Vagina (tissue), 2 donors: Measurements from ENCODE around the gene HMX1.

Source experiments
- POLR2A ChIP-seq, 2 donors: fragments of 450-650 bp; IDR thresholded peaks; one replicate each; pipeline ENCODE4 v1.6.1; 2017; ENCODE audit warnings: antibody characterized with exemption in 2 of 2, mild to moderate bottlenecking in 2 of 2, moderate library complexity in 2 of 2
- POLR2AphosphoS5 ChIP-seq, 2 donors: sonication (generic); formaldehyde crosslinking; IDR thresholded peaks; one replicate each; pipeline ENCODE4 v1.9.0; 2017; ENCODE audit warnings: antibody characterized with exemption in 2 of 2, mild to moderate bottlenecking in 2 of 2, low read depth in 1 of 2; ENCODE audit not compliant: insufficient read depth in 1 of 2
- TF ChIP-seq, protein P1 (sequence below), 3 experiments: fragments of 450-650 bp in 2 of 3; fragments of 200-600 bp in 1 of 3; sonication (generic) in 1 of 3; IDR thresholded peaks; one replicate each; pipeline ENCODE4 v1.5.1; 2017 to 2019; ENCODE audit warnings: antibody characterized with exemption in 3 of 3, mild to moderate bottlenecking in 2 of 3, moderate library complexity in 2 of 3

DNA sequence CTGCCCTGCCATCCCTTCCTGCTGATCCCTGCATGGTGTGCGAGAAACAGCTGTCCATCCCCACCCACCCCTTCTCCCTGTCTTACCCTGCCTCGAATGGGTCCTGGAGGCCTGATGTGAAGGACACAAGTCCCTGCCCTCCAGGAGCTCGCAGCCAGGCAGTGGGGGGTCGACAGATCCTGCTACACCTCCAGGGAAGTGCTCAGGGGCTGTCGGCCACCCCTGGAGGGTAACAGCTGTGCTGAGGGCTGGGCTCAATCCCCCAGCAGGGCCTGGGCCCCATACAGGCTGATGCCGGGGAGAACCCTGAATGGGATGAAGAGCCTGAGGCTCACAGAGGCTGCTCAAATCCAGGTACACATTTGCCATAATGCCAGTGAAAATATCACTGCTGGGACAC, 17.6 kb downstream of the HMX1 start:
- TF ChIP-seq, protein P1, sequence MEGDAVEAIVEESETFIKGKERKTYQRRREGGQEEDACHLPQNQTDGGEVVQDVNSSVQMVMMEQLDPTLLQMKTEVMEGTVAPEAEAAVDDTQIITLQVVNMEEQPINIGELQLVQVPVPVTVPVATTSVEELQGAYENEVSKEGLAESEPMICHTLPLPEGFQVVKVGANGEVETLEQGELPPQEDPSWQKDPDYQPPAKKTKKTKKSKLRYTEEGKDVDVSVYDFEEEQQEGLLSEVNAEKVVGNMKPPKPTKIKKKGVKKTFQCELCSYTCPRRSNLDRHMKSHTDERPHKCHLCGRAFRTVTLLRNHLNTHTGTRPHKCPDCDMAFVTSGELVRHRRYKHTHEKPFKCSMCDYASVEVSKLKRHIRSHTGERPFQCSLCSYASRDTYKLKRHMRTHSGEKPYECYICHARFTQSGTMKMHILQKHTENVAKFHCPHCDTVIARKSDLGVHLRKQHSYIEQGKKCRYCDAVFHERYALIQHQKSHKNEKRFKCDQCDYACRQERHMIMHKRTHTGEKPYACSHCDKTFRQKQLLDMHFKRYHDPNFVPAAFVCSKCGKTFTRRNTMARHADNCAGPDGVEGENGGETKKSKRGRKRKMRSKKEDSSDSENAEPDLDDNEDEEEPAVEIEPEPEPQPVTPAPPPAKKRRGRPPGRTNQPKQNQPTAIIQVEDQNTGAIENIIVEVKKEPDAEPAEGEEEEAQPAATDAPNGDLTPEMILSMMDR (IDR thresholded peaks at IDR 0.05): no peak
- no peak for TF ChIP-seq POLR2A (IDR thresholded peaks at IDR 0.05)
- TF ChIP-seq POLR2AphosphoS5 (IDR thresholded peaks at IDR 0.05; ENCODE audit: insufficient read depth in 1 of 2, low read depth in 1 of 2): no peak
